Measurements from ENCODE around the gene QRICH2.

The QRICH2 gene

GRCh38 chr17:76275382-76276068 is 32.6 kb downstream of the QRICH2 start:
- Histone ChIP-seq H3K27ac (ENCODE audit: low read length) (no peak overlapping the region), H3K4me1 (ENCODE audit: insufficient read depth, low read length) (peaks cover 8% of the 10 kb centered on the region; the same call in 1 of the 2 replicates), H3K9ac (ENCODE audit: low read depth, low read length) (no peak overlapping the region), H3K9me3 (ENCODE audit: insufficient read depth, low read depth, low read length) (no peaks in the 10 kb centered on the region), H3K4me3 (ENCODE audit: low read length) (no peak overlapping the region), H3K36me3 (ENCODE audit: insufficient read depth, low read depth, low read length) (no peaks in the 10 kb centered on the region), H3K27me3 (ENCODE audit: insufficient read depth, low read length) (no peaks in the 10 kb centered on the region)

DNA sequence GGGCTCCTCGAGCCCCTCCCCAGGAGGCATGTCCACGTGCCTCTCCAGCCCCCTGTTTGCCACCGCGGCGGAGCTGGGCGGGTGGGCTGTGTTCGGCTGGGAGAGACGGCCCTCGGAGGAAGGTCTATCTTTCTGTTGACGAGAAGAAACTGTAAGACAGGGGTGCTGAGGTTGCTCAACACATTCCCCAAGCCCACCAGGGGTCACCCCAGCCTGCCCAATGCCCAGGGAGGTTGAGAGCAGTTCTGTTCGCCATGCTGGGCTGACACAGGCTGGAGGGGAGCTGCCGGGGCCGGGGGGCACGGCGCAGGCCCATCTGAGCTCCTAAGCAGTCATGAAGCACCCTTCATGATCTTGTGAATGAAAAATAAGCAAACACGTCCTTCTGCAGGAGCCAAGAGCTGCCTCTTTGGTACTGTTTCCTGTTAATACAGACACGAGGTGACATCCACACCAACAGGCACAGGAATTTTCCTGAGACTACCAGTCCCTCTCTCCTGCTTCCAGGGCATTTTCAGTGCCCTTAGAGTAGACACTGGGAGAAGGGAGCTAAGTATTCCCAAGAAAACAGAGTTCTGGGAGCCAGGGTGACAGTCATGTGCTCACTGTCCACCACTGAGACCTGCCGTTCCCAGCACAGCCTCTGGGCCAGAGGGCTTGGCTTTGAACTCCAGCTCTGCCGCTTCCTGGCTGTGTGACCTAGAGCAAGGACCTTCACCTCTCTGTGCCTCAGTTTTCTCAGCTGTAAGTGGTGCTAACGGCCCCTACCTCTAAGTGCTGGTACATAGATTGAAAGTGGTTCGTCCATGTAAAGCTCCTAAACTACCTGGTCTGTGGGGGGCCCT is 33.7 kb downstream of the QRICH2 start:
- Histone ChIP-seq H3K9ac (ENCODE audit: low read depth, low read length) (no peak overlapping the region), H3K36me3 (ENCODE audit: insufficient read depth, low read depth, low read length) (no peaks in the 10 kb centered on the region; the same call in 1 of the 2 replicates), H3K4me3 (ENCODE audit: low read length) (no peak overlapping the region), H3K27ac (ENCODE audit: low read length) (no peak overlapping the region), H3K27me3 (ENCODE audit: insufficient read depth, low read length) (no peaks in the 10 kb centered on the region), H3K4me1 (ENCODE audit: insufficient read depth, low read length) (peaks cover 8% of the 10 kb centered on the region; the same call in 1 of the 2 replicates), H3K9me3 (ENCODE audit: insufficient read depth, low read depth, low read length) (no peaks in the 10 kb centered on the region)

- no peak overlapping the region for H3K9ac ChIP-seq (ENCODE audit: low read depth, low read length)
- H3K4me3 ChIP-seq (ENCODE audit: low read length), result no peak overlapping the region
- peaks cover 5% of the 10 kb centered on the region; the same call in 1 of the 2 replicates for H3K36me3 ChIP-seq (ENCODE audit: insufficient read depth, low read depth, low read length)
- H3K4me1 ChIP-seq (ENCODE audit: insufficient read depth, low read length), result peaks cover 8% of the 10 kb centered on the region; the same call in 1 of the 2 replicates
- H3K27ac ChIP-seq (ENCODE audit: low read length), result no peak overlapping the region
- H3K9me3 ChIP-seq (ENCODE audit: insufficient read depth, low read depth, low read length), result no peaks in the 10 kb centered on the region
- no peaks in the 10 kb centered on the region for H3K27me3 ChIP-seq (ENCODE audit: insufficient read depth, low read length)
Observed at GRCh38 chr17:76273445-76274111, 34.5 kb downstream of the QRICH2 start.

- Histone ChIP-seq H3K27ac (ENCODE audit: low read length) (no peak overlapping the region), H3K36me3 (ENCODE audit: insufficient read depth, low read depth, low read length) (peaks cover 9% of the 10 kb centered on the region), H3K9me3 (ENCODE audit: insufficient read depth, low read depth, low read length) (no peaks in the 10 kb centered on the region), H3K4me1 (ENCODE audit: insufficient read depth, low read length) (peaks cover 11% of the 10 kb centered on the region; the same call in 1 of the 2 replicates), H3K9ac (ENCODE audit: low read depth, low read length) (no peak overlapping the region), H3K4me3 (ENCODE audit: low read length) (no peak overlapping the region), H3K27me3 (ENCODE audit: insufficient read depth, low read length) (no peaks in the 10 kb centered on the region)
Observed at GRCh38 chr17:76272541-76273444, 35.3 kb downstream of the QRICH2 start.

DNA sequence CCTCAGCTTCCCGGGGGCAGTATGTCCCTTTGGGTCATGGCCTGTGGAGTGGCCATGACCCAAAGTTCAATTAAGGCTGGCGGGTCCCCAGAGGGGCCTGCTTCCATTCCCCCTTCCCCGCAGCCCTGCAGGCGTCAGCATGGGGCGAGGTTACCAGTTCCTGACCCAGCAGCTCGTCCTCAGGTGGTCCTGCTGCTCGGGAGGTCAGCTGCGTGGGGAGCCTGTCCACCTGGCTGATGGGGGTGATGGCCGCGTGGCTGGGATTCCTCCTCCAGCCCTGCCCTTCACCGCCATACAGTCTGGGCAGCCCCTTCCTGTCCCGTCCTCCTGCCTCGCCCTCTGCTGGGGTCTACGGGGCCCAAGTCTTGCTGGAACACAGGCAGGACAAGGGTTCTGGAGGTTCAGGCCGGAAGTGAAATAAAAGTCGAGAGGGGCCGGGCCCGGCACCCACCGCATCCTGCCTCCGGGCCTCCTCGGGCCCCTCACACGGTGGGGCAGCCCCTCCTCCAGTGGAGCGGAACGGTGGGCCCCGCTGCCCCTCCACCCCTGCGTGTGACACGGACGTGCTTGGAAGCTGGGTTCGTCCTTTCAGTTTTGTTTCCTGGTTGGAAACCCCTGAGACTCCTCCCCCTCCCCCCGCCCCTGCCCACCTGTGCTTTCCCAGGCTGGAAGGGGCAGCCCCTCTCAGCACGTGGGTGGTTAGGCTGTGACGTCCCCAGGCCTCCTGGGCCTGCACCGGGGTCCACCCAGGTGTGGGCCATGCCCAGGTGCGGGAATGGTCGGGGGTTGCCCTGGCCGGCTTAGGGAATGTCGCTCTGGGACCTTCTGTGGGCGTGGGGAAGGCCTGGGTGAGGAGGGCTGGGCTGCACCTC is 36.2 kb downstream of the QRICH2 start:
- peak overlapping the region; percentile 45; the same call in 1 of the 2 replicates for H3K9ac ChIP-seq (ENCODE audit: low read depth, low read length)

GRCh38 chr17:76270770-76271668 is 37.1 kb downstream of the QRICH2 start:
- Histone ChIP-seq H3K27me3 (ENCODE audit: insufficient read depth, low read length) (no peaks in the 10 kb centered on the region), H3K4me1 (ENCODE audit: insufficient read depth, low read length) (peaks cover 15% of the 10 kb centered on the region; the same call in 1 of the 2 replicates), H3K4me3 (ENCODE audit: low read length) (no peak overlapping the region), H3K9ac (ENCODE audit: low read depth, low read length) (peak overlapping the region; percentile 45; the same call in 1 of the 2 replicates), H3K36me3 (ENCODE audit: insufficient read depth, low read depth, low read length) (peaks cover 11% of the 10 kb centered on the region), H3K27ac (ENCODE audit: low read length) (no peak overlapping the region), H3K9me3 (ENCODE audit: insufficient read depth, low read depth, low read length) (no peaks in the 10 kb centered on the region)

More for the DNA sequence above, 36.2 kb downstream of the QRICH2 start:
- no peaks in the 10 kb centered on the region for H3K9me3 ChIP-seq (ENCODE audit: insufficient read depth, low read depth, low read length)
- no peak overlapping the region for H3K27ac ChIP-seq (ENCODE audit: low read length)
- peaks cover 11% of the 10 kb centered on the region; the same call in 1 of the 2 replicates for H3K4me1 ChIP-seq (ENCODE audit: insufficient read depth, low read length)
- H3K4me3 ChIP-seq (ENCODE audit: low read length), result peak overlapping the region; percentile 30; the same call in 1 of the 2 replicates
- H3K36me3 ChIP-seq (ENCODE audit: insufficient read depth, low read depth, low read length), result peaks cover 11% of the 10 kb centered on the region
- H3K27me3 ChIP-seq (ENCODE audit: insufficient read depth, low read length), result no peaks in the 10 kb centered on the region

DNA sequence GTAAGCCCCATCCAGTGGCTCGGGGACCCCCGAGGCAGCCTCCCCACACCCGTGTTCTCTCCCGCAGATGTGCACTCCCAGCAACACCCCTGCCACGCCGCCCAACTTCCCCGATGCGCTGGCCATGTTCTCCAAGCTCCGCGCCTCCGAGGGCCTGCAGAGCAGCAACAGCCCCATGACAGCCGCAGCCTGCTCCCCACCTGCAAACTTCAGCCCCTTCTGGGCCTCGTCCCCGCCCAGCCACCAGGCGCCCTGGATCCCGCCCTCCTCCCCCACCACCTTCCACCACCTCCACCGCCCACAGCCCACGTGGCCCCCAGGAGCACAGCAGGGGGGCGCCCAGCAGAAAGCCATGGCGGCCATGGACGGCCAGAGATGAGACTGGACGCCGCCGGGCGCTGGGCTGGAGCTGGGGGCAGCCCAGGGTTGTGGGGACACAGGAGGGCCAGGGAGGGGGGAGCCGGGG is 37.9 kb downstream of the QRICH2 start:
- H3K4me3 ChIP-seq (ENCODE audit: low read length), result no peak overlapping the region
- no peaks in the 10 kb centered on the region for H3K27me3 ChIP-seq (ENCODE audit: insufficient read depth, low read length)
- peaks cover 11% of the 10 kb centered on the region for H3K36me3 ChIP-seq (ENCODE audit: insufficient read depth, low read depth, low read length)
- no peak overlapping the region for H3K27ac ChIP-seq (ENCODE audit: low read length)
- H3K9ac ChIP-seq (ENCODE audit: low read depth, low read length), result no peak overlapping the region
- peaks cover 15% of the 10 kb centered on the region; the same call in 1 of the 2 replicates for H3K4me1 ChIP-seq (ENCODE audit: insufficient read depth, low read length)
- no peaks in the 10 kb centered on the region for H3K9me3 ChIP-seq (ENCODE audit: insufficient read depth, low read depth, low read length)

DNA sequence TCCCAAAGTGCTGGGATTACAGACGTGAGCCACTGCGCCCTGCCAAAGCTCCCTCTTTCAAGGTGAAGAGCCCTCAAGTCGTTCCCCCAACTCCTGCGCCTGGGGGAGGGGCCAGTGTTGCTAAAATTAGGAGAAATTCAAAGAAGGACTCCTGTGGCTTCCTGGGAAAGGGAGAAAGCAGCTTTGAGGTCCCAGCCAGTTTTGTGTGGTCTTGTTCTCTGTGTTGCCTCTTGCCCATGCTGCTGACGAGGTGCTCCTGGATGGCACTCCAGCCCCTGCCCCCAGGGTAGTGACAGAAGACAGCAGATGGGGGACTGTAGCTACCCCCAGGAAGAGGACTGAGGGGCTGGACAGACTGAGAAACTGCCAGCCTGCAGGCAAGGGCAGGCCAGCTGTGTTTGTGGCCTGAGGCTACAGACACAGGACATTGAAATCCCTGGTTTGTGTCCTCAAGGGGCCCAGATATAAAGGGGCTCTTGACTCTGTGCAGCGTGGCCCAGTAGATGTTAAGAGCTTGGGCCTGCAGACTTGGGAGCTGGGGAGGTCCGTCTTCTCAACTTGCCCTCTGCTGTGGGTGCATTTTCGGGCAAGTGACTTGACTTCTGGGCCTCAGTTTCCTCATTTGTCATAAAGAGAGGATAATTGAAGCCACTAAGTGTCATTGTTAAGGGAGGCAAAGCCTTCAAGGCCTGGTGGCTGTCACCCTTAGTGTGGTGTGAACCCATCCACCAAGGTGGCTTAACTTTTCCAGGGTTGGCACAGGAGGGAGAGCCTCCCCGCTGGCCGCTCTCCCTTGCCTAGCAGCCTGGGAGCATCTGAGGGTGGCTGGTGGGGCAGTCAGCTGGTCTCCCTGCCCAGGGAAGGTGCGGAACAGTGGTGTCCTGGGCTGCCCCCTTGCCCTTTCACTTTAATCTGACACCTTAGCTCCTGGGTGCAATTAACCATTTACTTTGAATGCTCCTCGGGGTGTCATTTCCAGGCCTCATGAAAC is 38.8 kb downstream of the QRICH2 start:
- Histone ChIP-seq H3K27ac (ENCODE audit: low read length) (no peak overlapping the region), H3K36me3 (ENCODE audit: insufficient read depth, low read depth, low read length) (peaks cover 11% of the 10 kb centered on the region), H3K9me3 (ENCODE audit: insufficient read depth, low read depth, low read length) (no peaks in the 10 kb centered on the region), H3K4me1 (ENCODE audit: insufficient read depth, low read length) (peaks cover 18% of the 10 kb centered on the region; the same call in 1 of the 2 replicates), H3K4me3 (ENCODE audit: low read length) (no peak overlapping the region), H3K27me3 (ENCODE audit: insufficient read depth, low read length) (no peaks in the 10 kb centered on the region), H3K9ac (ENCODE audit: low read depth, low read length) (peak overlapping the region; percentile 0; the same call in 1 of the 2 replicates)

Measured in iPS-20b (cell line).